ENCODE results near the gene IQGAP1. TPM values are rescaled to one million over a fixed set of nuclear protein-coding genes. Genes with fewer than 3 reads are reported as not detected.
"Not testable (repeated sequence)": the region's sequence is repeated elsewhere in the genome, so short reads cannot be mapped to it uniquely, and the experiment has no call there.

IQGAP1 gene
- total RNA-seq, 2 donors from 2014 or later: 79.6 to 92.9 TPM

DNA sequence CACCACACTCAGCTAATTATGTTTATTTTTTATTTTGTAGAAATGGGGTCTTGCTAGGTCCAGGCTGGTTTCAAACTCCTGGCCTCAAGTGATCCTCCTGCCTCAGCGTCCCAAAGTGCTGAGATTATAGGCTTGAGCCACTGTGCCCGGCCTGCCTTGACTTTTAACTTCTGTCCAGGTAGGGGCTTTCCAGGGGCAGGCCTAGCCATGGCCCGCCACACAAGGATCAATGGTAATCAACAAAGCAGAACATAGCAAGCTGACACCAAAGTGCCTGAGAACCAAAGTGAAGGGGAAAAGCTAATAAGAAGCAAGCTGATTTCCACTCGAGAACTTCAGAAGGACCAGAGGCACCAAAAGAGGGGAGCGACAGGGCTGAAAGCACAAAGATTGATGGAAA is 132.3 kb downstream of the IQGAP1 start:
- WGBS, 2 donors: 72 to 83% methylated on average over 5 of the region's 5 CpGs
- H3K4me3 ChIP-seq: no peak overlapping the region
- intact Hi-C loops (cut with DNase I): no loop called here

DNA sequence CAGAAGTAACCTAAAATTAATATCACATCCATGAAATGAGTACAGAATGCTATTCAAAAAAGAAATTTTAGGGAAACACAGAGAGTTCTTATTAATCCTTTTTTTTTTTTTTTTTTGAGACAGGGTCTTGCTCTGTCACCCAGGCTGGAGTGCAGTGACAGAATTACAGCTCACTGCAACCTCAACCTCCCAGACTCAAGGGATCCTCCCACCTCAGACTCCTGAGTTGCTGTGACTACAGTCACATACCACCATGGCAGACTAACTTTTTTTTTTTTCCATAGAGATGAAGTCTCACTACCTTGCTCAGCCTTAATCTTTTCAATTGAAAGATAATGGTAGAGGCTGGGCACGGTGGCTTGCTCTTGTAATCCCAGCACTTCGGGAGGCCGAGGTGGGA is 135.3 kb downstream of the IQGAP1 start:
- Histone ChIP-seq H3K9me3 (no peaks in the 10 kb centered on the region), H3K4me3 (no peak overlapping the region), H3K27me3 (no peaks in the 10 kb centered on the region), H3K4me1 (no peaks in the 10 kb centered on the region), H3K27ac (no peak overlapping the region), H3K36me3 (replicated peaks in 1 of 2; ENCODE audit: insufficient read depth in 1 of 2, low read depth in 2 of 2) (no peaks in the 10 kb centered on the region)
- no peak for ATAC-seq
- TF ChIP-seq POLR2A (IDR thresholded peaks at IDR 0.05): no peak
- TF ChIP-seq, protein P1, sequence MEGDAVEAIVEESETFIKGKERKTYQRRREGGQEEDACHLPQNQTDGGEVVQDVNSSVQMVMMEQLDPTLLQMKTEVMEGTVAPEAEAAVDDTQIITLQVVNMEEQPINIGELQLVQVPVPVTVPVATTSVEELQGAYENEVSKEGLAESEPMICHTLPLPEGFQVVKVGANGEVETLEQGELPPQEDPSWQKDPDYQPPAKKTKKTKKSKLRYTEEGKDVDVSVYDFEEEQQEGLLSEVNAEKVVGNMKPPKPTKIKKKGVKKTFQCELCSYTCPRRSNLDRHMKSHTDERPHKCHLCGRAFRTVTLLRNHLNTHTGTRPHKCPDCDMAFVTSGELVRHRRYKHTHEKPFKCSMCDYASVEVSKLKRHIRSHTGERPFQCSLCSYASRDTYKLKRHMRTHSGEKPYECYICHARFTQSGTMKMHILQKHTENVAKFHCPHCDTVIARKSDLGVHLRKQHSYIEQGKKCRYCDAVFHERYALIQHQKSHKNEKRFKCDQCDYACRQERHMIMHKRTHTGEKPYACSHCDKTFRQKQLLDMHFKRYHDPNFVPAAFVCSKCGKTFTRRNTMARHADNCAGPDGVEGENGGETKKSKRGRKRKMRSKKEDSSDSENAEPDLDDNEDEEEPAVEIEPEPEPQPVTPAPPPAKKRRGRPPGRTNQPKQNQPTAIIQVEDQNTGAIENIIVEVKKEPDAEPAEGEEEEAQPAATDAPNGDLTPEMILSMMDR (IDR thresholded peaks at IDR 0.05): no peak
- DNase-seq: no peak
- 86 to 87% methylated on average over 3 of the region's 3 CpGs for WGBS, 2 donors
- intact Hi-C loops (cut with DNase I): no loop called here

More for the DNA sequence above, 132.3 kb downstream of the IQGAP1 start:
- DNase-seq (no peak), ATAC-seq (no peak)
- no peaks in the 10 kb centered on the region for H3K9me3 ChIP-seq
- no peak overlapping the region for H3K27ac ChIP-seq
- TF ChIP-seq, protein P1 (IDR thresholded peaks at IDR 0.05): no peak
- TF ChIP-seq POLR2A (IDR thresholded peaks at IDR 0.05): no peak
- H3K27me3 ChIP-seq: no peaks in the 10 kb centered on the region
- H3K4me1 ChIP-seq: no peaks in the 10 kb centered on the region
- H3K36me3 ChIP-seq (replicated peaks in 1 of 2; ENCODE audit: insufficient read depth in 1 of 2, low read depth in 2 of 2): no peaks in the 10 kb centered on the region

DNA sequence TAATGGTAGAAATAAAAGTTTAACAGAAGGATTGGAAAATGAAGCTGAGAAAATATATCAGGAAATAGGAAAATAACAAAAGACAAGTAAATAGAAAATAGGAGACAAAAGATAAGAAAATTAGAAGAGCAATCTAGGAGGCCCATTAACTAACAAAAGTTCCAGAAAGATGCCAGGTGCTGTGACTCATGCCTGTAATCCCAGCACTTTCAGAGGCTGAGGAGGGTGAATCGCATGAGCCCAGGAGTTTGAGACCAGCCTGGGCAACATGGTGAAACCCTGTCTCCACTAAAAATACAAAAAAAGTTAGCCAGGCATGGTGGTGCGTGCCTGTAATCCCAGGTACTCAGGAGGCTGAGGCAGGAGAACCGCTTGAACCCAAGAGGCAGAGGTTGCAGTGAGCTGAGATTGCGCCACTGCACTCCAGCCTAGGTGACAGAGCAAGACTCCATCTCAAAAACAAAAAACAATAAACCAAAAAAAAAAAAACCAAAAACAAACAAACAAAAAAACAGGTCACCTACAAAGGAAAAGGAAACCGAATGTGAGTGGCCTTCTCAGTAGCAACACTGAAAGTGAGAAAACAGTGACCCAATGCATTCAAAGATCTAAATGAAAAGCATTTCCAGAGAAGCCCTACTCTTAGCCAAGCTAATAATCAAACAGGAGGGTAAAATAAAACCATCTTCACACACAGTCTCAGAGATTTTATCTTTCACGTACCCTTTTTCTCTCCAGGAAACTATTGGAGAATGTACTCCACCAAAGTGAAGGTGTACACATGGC is 136.2 kb downstream of the IQGAP1 start:
- ATAC-seq; H3K4me1 ChIP-seq; H3K9me3 ChIP-seq; H3K4me3 ChIP-seq; DNase-seq; H3K36me3 ChIP-seq (replicated peaks in 1 of 2; ENCODE audit: insufficient read depth in 1 of 2, low read depth in 2 of 2); intact Hi-C loops (cut with DNase I); H3K27me3 ChIP-seq: not testable (repeated sequence)
- 71 to 82% methylated on average over 6 of the region's 6 CpGs for WGBS, 2 donors
- peak overlapping the region in 1 of 4 donors; percentile 15 for H3K27ac ChIP-seq

DNA sequence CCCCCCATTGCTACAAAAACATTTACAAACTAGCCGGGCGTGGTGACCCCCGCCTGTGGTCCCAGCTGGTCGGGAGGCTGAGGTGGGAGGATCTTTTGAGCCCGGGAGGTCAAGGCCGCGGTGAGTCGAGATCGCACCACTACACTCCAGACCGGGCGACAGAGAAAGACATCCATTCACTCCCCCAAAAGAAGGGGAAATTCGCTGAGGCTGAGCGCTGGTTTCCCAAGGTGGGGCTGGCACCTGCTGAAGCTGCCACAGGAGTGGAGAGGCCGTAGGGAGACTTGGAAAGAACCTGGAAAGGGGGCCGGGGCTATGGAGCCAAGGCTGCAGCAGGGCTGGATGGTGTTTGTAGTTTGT is 140.9 kb downstream of the IQGAP1 start:
- DNase-seq (peak in 1 of 4 donors; percentile 16), ATAC-seq (no peak)
- Histone ChIP-seq H3K9me3 (no peaks in the 10 kb centered on the region), H3K27ac (peak overlapping the region; percentile 79 to 91 (median 82)), H3K4me3 (no peak overlapping the region), H3K27me3 (no peaks in the 10 kb centered on the region), H3K36me3 (replicated peaks in 1 of 2; ENCODE audit: insufficient read depth in 1 of 2, low read depth in 2 of 2) (no peaks in the 10 kb centered on the region), H3K4me1 (peaks cover 25% of the 10 kb centered on the region)
- whole genome bisulfite sequencing, 2 donors: 76% methylated on average over 9 to 14 of the region's 15 CpGs
- intact Hi-C loops (cut with DNase I): no loop called here
- TF ChIP-seq, protein P1 (IDR thresholded peaks at IDR 0.05): no peak
- no peak for TF ChIP-seq POLR2A (IDR thresholded peaks at IDR 0.05)

DNA sequence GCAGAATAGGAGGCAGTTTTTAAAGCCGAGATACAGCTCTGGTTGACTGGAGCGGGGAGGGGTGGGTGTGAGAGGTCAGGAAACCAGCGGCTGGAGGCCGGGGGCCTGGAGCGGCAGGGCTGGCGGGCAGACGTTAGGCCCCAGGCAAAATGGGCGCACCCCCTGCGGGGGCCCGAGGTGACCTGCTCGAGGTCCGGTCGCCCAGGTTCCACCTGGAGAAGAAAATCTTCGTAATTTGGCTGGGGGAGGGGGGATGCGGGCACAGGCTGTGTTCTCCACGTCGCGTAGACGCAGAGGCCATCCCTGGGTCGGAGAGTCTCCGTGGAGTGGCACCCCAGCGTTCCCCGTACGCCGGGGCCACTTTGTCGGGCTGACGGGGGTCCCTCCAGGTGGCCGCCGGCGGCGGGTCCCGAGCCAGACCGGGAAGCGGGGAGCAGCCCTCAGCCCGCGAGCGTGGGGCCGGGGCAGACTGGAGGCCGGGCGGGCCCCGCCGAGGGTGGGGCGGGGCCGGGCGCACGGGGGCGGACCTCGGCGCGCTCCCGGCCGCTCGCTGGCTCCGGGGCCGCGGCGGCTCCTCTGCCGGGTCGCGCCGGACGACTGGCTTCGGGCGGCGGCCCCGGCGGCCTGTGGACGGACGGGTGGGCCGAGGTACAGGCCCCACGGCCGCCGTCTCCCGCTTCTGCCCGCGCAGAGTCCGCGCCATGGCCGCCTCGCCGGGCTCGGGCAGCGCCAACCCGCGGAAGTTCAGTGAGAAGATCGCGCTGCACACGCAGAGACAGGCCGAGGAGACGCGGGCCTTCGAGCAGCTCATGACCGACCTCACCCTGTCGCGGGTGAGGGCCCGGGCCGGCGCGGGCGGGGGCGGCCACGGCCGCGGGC is 141.6 kb downstream of the IQGAP1 start, which contains the start of gene CRTC3:
Gene CRTC3, plus strand, starts transcription at position 553 of the 879 bp plus-strand sequence. Its CDS starts 149 bp downstream, at position 702.
- Histone ChIP-seq H3K9me3 (no peaks in the 10 kb centered on the region), H3K27ac (peak within 1 kb of the TSS; percentile 79 to 91 (median 82)), H3K4me1 (peaks cover 25% of the 10 kb centered on the region), H3K36me3 (replicated peaks in 1 of 2; ENCODE audit: insufficient read depth in 1 of 2, low read depth in 2 of 2) (no peaks in the 10 kb centered on the region), H3K27me3 (no peaks in the 10 kb centered on the region), H3K4me3 (peak within 1 kb of the TSS; percentile 45 to 73)
- intact Hi-C loops (cut with DNase I): no loop called here
- TF ChIP-seq POLR2A (IDR thresholded peaks at IDR 0.05): peak; percentile 43 to 58 (median 58)
- TF ChIP-seq, protein P1 (IDR thresholded peaks at IDR 0.05): peak in 1 of 7 experiments; percentile 2
- ATAC-seq (peak; percentile 84), DNase-seq (peak; percentile 51 to 61 (median 54))
- WGBS, 2 donors: 7 to 21% methylated on average over 13 to 35 of the region's 104 CpGs
